HFF-Myc (cell line): ENCODE results near the gene GDPD4.

Source experiments
- DNase-seq: peaks from one replicate; pipeline ENCODE4 v3.0.0-alpha.2; 2011; ENCODE audit warnings: low read depth; ENCODE audit errors: extremely low read depth
- H3K4me3 ChIP-seq: replicated peaks from 2 replicates; pipeline ENCODE4 v1.5.1; 2011; ENCODE audit warnings: low read depth, mild to moderate bottlenecking, control low read depth, low read length
- TF ChIP-seq, protein P1 (sequence below): IDR thresholded peaks from 2 replicates; pipeline ENCODE4 v1.5.1; 2012; ENCODE audit warnings: mild to moderate bottlenecking, low read depth, low read length, control low read depth; ENCODE audit errors: missing control alignments

Gene GDPD4

DNA sequence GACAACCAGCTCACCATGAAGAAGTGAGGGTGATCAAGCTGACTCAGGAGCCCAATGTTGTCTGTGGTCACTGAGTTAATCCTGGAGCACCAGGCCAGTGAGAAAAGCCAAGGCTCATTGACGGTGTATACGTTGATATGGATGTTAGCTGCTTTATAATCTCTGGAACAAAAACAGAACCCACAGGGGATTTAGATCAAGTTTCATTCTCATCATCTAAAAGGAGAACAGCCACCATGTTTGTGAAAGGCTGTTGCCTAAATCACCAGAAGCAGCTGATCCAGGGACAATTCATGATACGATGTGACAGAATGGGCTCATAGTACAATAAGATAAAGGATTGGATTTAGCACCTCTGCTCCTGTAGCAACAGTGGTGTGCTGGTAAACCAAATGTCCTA lies 68.5 kb downstream of the GDPD4 start:
- no peak for DNase-seq
- TF ChIP-seq, protein P1, sequence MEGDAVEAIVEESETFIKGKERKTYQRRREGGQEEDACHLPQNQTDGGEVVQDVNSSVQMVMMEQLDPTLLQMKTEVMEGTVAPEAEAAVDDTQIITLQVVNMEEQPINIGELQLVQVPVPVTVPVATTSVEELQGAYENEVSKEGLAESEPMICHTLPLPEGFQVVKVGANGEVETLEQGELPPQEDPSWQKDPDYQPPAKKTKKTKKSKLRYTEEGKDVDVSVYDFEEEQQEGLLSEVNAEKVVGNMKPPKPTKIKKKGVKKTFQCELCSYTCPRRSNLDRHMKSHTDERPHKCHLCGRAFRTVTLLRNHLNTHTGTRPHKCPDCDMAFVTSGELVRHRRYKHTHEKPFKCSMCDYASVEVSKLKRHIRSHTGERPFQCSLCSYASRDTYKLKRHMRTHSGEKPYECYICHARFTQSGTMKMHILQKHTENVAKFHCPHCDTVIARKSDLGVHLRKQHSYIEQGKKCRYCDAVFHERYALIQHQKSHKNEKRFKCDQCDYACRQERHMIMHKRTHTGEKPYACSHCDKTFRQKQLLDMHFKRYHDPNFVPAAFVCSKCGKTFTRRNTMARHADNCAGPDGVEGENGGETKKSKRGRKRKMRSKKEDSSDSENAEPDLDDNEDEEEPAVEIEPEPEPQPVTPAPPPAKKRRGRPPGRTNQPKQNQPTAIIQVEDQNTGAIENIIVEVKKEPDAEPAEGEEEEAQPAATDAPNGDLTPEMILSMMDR = no peak

DNA sequence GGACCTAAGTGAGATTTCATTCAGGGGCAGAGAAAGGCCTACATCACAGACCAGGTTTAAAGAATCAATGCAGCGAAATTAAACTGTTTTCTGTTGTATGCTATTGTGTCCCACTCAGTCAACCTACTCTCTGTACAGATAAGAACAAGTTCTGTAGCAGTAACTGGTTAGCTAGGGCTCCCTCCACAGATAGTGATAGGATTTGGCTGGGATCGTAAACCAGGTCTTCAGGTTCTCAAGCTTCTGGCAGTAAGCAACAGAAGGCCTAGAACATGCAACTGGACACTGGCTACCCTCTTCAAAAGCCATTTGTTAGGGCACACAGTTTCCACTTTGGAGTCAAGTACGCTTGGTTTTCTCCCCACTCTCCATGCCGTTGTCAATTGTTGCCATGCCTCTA lies 69.2 kb downstream of the GDPD4 start:
- DNase-seq = no peak
- no peak overlapping the region for H3K4me3 ChIP-seq
- TF ChIP-seq, protein P1 = no peak

More for the DNA sequence above, 68.5 kb downstream of the GDPD4 start:
- no peak overlapping the region for H3K4me3 ChIP-seq

DNA sequence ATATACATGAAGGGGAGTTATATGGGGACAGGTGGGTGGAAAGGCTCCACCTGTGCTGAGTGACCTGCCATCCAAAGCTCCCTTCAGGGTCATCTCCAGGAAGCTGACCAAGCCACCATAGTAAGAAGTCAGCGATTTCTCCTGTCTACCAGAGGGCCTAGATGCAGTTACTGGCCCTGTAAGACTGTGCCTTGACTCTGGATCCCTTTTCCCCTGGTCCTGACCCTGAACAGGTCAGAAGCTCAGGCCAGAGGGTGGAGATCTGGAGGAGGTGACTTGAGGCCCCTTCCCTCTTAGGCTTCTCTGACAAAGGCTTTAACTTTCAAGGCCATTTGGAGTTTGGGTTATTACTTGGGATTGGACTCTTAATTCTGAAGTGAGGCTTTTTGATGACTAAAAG lies 69.7 kb downstream of the GDPD4 start:
- no peak overlapping the region for H3K4me3 ChIP-seq
- TF ChIP-seq, protein P1 = no peak
- DNase-seq = no peak

DNA sequence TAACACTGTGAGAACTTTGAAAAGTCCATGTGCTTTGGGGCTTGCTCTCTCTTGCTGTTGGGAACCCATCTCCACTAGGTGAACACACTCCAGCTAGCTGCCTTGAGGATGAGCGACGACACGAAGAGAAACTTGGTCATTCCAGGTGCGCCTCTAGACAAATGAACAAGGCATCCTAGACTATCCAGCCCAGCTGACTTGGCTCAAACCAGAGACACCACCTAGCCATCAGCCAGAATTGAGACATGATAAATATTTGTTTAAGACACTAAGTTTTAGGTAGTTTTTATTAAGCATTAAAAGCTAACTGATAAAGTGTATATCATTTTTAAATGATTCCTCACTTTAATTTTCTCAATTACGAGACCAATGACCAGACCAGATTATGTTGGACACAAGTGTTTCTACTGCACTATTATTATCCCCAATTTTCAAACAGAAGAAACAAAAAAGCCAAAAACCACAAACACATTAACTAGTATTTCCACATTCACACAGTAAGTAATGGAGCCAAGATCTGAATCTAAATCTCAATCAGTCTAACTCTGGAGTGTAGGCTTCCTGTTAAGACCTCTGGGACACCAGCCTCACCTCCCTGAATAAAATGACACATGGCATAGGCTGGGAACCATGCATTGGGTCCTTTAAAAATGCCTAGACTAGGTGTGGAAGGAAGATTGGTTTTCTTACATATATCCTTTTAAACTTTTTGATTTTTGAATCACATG lies 70.4 kb downstream of the GDPD4 start:
- TF ChIP-seq, protein P1 = no peak
- H3K4me3 ChIP-seq = no peak overlapping the region
- no peak for DNase-seq

DNA sequence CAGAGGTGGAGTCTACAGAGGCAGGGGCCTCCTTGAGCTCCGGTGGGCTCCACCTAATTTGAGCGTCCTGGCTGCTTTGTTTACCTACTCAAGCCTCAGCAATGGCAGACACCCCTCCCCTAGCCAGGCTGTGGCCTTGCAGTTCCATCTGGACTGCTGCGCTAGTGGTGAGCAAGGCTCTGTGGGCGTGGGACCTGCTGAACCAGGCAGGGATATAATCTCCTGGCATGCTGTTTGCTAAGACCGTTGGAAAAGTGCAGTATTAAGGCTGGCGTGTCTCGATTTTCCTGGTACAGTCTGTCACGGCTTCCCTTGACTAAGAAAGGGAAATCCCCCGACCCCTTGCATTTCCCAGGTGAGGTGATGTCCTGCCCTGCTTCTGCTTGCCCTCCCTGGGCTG lies 77.7 kb downstream of the GDPD4 start:
- no peak for DNase-seq
- TF ChIP-seq, protein P1 = no peak
- H3K4me3 ChIP-seq = no peak overlapping the region

DNA sequence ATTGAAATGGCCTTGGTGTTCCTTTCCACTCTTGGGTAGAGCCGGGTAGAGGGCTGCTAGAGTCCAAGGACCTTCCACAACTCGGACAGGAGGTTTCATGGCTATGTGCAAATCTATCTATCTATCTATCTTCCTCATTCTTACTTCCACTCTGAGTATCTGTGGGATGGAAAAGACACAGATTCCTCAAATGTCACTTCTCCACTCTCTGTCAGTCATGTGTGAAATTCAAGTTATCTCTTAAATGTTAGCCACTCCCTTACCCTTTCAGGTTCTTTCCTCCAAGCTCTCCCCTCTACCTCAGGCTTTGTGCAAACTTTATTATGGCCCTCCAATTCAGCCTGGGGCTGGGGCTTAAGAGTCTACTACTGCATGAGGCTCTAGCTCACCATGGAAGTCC lies 84.3 kb downstream of the GDPD4 start:
- TF ChIP-seq, protein P1 = no peak
- no peak overlapping the region for H3K4me3 ChIP-seq
- DNase-seq = no peak

DNA sequence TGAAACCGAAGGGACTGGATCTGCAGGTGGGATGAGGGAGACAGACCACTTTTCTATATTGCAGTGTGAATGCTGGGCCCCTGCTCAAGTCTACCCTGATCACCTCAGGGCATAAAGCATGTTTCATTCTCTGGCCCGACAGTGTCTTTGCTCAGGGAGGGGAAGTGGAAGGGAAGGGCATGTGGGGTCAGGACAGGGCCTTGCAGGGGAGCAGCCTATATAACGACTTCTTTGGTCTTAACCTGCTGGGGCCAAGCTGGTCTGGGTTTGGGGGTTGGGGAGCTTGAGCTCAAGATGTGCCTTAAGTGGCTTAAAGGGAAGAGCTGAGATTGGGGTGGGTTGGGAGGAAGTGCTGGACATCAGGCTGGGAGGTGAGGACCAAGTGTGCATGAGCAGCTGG lies 86.4 kb downstream of the GDPD4 start:
- H3K4me3 ChIP-seq = no peak overlapping the region
- DNase-seq = no peak
- TF ChIP-seq, protein P1 = no peak
